ENCODE results near the gene ADCY4. TPM values are rescaled to one million over a fixed set of nuclear protein-coding genes. Genes with fewer than 3 reads are reported as not detected.

Gene ADCY4
- total RNA-seq, 1 experiment from 2014 or later: 0.04 TPM

- ChIA-PET POLR2A (ENCODE audit: unreplicated experiment) (no interaction called here), CTCF (no interaction called here)
- Histone ChIP-seq H3K9ac (ENCODE audit: low read length) (no peak within 1 kb of the TSS), H2AFZ (ENCODE audit: low read length) (no peak within 1 kb of the TSS), H3K9me2 (replicated peaks; ENCODE audit: low read length) (no peaks in the 10 kb centered on the region), H3K9me3 (ENCODE audit: low read length) (no peaks in the 10 kb centered on the region), H3K79me2 (ENCODE audit: low read length) (no peaks in the 10 kb centered on the region), H3K4me3 (ENCODE audit: low read length) (no peak within 1 kb of the TSS), H3F3A (ENCODE audit: low read length, unreplicated experiment) (no peaks in the 10 kb centered on the region), H4K20me1 (ENCODE audit: low read length) (no peaks in the 10 kb centered on the region), H3K4me1 (ENCODE audit: insufficient read depth, low read length) (peaks cover 9% of the 10 kb centered on the region), H3K36me3 (ENCODE audit: low read depth, low read length) (peaks cover 15% of the 10 kb centered on the region; the same call in 1 of the 2 replicates), H3K27me3 (ENCODE audit: low read length) (no peaks in the 10 kb centered on the region), H3K4me2 (ENCODE audit: low read length) (no peak within 1 kb of the TSS), H3K27ac (ENCODE audit: low read length) (no peak within 1 kb of the TSS)
- BruUV-seq (replicated peaks): no TSS peak
- DNase-seq (no peak), ATAC-seq (no peak)
- TF ChIP-seq CTCF (conservative IDR thresholded peaks at IDR 0.05; ENCODE audit: low read depth, low read length): no peak
- intact Hi-C loops (cut with micrococcal nuclease): no loop called here
Measured at GRCh38 chr14:24310646-24311604, 23.9 kb downstream of the ADCY4 start, which contains the start of gene LTB4R. Gene LTB4R, plus strand, starts transcription at chr14:24311502. Its CDS starts 4,150 bp downstream, at chr14:24315652.

DNA sequence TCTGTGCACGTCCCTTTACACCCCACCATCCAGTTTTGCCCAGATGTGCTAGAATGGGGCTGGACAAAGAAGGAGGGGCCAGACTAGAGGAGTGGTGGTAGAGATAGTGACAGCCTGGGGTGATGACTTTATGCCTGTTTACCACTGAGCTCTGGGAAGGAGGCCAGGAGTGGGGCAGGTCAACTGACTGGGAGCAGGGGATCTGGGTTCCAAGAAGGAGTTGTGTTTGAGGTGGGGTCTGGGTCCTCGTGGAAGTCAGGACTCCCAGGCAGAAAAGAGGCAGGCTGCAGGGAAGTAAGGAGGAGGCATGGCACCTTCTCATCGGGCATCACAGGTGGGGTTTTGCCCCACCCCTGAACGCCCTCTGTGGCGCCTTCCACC, 24.6 kb downstream of the ADCY4 start:
- H3K27ac ChIP-seq (ENCODE audit: low read length): no peak overlapping the region
- DNase-seq (no peak), ATAC-seq (no peak)
- no peak overlapping the region for H3K9ac ChIP-seq (ENCODE audit: low read length)
- H3K9me3 ChIP-seq (ENCODE audit: low read length): no peaks in the 10 kb centered on the region
- BruUV-seq (replicated peaks): no TSS peak
- H3K27me3 ChIP-seq (ENCODE audit: low read length): no peaks in the 10 kb centered on the region
- CTCF ChIA-PET: no interaction called here
- no peaks in the 10 kb centered on the region for H3F3A ChIP-seq (ENCODE audit: low read length, unreplicated experiment)
- H3K4me3 ChIP-seq (ENCODE audit: low read length): no peak overlapping the region
- H4K20me1 ChIP-seq (ENCODE audit: low read length): no peaks in the 10 kb centered on the region
- peaks cover 20% of the 10 kb centered on the region; the same call in 1 of the 2 replicates for H3K36me3 ChIP-seq (ENCODE audit: low read depth, low read length)
- H2AFZ ChIP-seq (ENCODE audit: low read length): no peak overlapping the region
- POLR2A ChIA-PET (ENCODE audit: unreplicated experiment): no interaction called here
- no peaks in the 10 kb centered on the region for H3K9me2 ChIP-seq (replicated peaks; ENCODE audit: low read length)
- TF ChIP-seq EZH2 (IDR thresholded peaks at IDR 0.05; ENCODE audit: low read length, unreplicated experiment) (no peak), EZH2phosphoT487 (IDR thresholded peaks at IDR 0.05; ENCODE audit: borderline replicate concordance, low read length) (no peak), CTCF (conservative IDR thresholded peaks at IDR 0.05; ENCODE audit: low read depth, low read length) (no peak)
- no peaks in the 10 kb centered on the region for H3K79me2 ChIP-seq (ENCODE audit: low read length)
- intact Hi-C loops (cut with micrococcal nuclease): no loop called here
- peaks cover 9% of the 10 kb centered on the region for H3K4me1 ChIP-seq (ENCODE audit: insufficient read depth, low read length)
- H3K4me2 ChIP-seq (ENCODE audit: low read length): no peak overlapping the region
